GM18517 (cell line): ENCODE results near the gene STXBP1.

ENCODE experiments used
- ATAC-seq: cut with Tn5 transposase; IDR thresholded peaks from one replicate; pipeline ENCODE4 v1.9.1; 2021; ENCODE audit warnings: mild to moderate bottlenecking, moderate library complexity; ENCODE audit not compliant: unreplicated experiment

STXBP1 gene

DNA sequence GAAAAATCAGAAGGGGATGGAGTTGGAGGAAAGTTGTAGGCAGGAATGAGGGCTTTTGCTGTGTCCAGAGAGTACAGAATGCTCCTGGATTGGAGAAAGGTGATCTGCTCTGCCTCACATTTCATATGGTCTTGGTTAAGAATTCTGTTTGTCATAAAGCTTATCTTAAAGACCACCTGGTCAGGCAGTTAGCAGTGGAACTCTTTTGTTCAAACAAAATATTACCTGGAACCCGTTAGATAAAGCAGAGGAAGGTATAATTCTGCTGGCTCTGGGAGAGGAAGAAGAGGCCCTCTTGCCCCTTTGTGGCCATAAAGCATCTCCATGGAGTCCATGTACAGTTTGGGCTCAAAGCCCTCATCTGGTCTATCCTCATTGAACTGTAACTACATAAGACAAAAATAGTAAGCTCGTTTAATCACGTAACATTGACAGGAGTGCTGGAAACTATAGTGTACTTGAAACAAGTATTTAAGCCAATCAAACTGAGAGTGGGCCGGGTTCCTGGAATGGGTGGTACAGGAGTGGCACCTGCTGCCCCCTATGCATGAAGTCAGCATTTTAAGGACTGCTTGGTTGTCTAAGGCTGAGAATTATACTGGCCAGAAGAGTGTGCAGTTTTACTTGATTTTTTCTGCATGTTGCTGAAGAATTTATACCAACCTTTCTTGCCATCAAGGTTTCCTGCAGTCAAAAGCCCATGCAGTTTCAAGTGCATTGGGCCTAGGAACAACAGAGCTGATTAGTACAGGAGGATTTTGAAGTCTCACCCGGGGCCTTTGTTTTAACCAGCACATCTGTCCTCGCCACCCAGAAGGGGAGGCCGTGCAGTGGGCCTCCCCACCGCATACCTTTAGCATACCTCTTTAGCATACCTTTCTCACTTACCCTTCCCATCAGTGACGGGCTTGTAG lies 39.9 kb downstream of the STXBP1 start:
- no peak for ATAC-seq

DNA sequence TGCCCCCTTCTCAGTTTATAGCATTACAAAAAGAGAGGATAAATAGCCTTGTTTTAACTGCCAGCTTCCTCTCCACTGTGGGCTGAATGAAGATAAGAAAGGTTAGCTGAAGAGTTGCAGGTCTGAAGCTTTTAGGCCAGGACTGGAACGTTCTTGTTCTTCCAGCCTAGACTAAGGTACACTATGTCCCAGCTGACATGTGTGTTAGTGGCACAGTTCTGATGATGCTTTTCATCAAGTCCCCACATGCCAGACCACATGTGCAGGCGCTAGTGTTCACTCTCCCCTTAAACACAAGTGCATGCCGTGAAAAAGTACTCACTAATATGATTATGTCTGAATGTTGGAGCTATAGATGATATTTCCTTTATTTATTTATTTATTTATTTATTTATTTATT lies 40.7 kb downstream of the STXBP1 start:
- no peak for ATAC-seq

DNA sequence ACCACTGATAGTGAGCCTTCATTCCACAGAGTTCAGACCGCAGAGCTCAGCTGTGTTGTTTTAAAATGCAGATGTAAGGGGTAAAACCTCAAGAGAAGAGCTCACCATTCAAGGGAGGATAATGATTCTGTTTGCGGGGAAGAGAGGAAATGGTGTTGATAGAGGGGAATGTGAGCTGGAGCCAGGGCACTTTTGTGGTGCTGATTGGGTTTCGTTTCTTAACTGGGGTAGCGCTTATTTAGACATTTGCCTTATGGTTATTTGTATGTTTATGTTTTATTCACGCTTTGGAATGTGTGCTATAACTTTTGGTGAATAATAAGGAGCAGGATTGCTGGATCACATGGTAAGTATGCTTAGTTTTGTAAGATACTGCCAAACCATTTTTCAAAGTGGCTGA lies 42.5 kb downstream of the STXBP1 start:
- ATAC-seq: no peak

DNA sequence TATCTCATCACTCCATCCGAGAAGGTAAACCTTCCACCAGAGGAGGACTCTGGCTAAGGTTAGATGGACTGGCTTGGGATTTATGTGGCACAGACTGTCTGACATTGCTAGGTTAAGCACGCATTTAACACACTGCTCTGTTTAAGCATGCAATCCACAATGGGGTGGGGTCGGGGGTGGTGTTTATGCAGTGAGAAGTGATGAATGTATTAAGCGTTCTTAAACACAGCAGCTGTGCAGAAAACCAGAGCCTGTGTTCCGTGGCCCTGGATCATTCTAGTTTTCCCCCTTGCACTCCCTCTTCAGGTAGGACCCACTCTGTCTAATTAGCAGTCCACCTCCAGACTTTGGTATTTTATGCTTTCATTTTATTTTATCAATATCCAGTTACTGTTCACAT lies 46.4 kb downstream of the STXBP1 start:
- no peak for ATAC-seq

DNA sequence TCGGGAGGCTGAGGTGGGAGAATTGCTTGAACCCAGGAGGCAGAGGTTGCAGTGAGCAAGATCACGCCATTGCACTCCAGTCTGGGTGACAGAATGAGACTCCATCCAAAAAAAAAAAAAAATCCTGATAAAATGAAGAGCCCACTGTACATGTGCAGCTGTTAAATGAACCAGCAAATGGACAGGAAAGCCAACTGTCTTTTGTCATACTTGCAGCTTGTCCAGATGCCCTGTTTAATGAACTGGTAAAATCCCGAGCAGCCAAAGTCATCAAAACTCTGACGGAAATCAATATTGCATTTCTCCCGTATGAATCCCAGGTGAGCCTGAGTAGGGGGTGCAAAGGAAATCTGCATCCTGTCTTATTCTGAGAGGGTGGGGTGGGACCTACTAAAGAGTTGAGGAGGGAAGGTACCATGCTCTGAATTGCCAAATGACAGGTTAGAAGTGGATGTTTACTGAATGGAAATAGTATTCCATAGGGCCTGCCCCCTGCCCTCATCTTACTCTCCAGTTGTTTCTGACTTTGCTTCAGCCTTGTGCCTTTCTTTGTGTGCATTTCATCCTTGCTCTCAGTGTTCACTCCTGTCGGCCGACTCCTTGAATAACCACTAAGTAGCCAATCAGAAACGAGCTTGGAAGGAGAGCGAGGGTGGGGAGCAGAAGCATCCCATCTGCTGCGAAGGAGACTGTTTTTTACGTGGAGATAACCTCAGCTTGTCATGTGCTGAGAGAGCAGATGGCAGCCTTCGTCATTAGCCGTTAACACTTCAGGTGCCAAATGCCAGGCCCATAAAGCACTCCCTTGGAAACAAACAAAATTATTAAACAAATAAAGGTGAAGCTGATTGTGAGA lies 49.0 kb downstream of the STXBP1 start:
- ATAC-seq: no peak

DNA sequence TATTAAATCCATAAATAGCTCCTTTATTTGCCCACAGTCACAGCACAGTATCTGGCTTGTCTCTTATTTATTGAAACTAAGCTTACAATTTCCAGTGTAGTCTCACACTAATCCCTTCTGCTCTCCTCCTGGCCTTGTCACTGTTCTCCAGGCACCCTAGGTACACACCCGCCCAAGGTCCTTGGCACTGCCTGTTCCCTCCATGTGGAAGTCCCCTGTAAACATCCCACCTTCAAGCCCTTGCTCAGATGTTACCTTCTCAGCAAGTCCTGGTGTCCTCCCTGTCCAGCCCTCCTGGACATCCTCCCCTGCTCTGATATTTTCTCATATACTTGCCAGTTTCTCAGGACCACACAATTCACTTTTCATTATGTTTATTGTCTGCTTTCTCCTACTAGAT lies 50.5 kb downstream of the STXBP1 start:
- no peak for ATAC-seq

DNA sequence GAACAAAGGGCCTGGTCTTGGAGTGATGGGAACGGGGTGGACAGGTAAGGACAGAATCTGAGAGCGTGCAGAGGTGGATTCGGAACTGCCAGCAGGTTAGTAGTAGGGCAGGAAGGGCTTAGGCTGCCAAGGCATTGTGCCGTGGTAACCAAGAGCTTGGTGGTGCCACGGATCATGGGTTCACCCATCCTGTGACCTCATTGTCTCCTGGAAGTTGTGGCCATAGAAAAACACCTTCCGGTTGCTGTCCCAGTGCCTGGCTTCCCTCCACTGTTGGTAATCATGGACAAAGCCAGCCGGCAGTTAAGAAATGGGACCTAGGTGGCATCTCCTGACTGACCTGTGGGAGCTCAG lies 52.2 kb downstream of the STXBP1 start:
- no peak for ATAC-seq

DNA sequence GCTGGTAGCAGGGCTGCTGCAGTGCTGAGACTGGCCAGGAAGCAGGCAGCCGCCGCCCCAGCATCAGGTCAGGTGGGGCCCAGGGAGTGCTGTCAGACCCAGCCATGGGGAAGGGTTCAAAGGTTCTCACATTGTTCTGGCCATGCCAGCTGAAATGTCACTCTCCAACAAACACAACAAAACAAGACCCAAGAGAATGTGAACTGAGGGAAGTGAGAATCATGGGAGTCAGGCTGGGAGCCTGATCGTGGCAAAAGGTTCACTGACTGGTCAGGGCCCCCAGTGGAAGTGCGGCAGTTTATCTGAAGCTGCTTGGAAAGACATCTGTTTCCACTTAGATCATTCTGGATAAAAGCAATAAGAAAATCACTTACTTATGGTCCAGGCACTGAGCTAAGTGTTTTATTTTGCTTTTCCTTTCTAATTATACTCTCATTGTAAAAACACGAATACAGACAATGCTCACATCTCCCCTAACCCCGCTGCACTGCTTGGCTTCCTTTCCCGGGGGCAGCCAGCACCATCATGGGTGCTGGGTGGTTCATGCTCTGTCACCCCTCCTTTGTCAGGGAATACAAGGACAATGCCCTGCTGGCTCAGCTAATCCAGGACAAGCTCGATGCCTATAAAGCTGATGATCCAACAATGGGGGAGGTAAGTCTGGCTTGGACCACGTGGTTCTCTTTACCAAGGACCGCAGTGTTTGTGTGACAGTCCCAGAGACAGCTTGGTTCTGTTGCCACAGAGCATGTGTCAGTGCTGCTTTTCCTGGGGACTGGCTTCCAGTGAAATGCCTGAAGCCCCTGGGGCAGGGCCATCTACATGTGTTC lies 52.8 kb downstream of the STXBP1 start:
- ATAC-seq: no peak

DNA sequence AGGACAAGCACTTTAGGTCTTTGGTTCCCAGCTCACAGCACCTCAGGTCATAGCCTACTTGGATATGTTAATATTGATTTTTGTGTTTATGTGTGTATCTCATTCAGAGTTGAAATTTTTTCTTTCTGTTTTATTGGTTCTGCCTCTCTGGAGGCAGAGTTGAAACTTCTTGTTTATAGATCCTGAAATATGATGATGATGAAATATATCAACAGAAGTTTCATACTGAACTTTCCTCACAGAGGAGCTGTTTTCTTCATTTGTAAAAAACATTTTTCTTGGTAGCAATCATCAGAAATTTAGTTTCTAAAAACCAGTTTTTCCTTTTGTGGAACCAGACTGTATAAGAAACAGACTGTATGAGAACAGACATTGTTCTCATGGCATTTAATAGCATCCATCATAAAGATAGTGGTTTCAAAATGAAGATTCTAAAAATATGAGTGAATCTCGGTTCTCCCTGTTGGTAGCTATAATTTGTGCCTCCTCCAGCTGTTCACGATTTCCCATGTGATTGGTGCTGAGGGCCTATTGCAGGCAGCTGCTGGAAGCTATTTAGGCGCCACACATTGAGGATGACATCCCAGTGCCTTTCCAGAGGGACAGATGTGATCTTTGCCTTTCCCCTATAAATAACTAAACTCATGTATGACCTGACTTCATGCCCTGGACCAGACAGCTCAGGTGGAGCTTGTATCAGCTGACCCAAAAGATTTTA lies 55.2 kb downstream of the STXBP1 start:
- no peak for ATAC-seq

DNA sequence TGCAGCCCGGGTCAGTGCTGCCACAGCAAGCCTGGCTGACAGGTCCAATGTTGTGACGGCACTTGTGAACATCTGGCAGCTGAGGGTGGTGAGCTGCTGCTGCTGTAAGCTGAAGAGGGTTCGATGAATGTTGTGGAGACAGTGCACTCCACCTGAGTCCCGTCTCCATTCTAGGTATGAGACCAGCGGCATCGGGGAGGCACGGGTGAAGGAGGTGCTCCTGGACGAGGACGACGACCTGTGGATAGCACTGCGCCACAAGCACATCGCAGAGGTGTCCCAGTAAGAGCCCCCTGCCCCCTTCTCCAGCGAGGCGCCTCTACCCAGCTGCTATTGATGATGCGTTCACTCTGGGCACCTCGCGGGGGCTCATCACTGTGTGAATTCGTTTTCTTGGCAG lies 55.8 kb downstream of the STXBP1 start:
- no peak for ATAC-seq

DNA sequence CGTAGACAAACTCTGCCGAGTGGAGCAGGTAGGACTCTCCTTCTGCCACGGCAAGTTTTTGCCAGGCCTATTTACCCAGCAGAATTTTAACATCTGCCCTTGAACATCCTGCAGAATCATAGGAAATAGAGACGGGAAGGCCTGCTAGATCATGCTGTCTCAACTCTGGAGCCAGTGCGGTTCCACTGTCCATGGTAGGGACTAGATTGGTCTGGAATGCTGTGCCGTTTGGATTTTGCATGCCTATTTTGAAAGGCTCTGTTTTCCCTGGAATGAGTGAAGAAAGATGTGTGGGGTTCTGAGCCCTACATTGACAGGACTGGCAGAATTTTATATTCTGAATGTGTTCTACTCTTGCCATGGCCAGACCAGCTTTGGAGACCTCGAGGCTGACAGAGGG lies 61.2 kb downstream of the STXBP1 start:
- no peak for ATAC-seq

DNA sequence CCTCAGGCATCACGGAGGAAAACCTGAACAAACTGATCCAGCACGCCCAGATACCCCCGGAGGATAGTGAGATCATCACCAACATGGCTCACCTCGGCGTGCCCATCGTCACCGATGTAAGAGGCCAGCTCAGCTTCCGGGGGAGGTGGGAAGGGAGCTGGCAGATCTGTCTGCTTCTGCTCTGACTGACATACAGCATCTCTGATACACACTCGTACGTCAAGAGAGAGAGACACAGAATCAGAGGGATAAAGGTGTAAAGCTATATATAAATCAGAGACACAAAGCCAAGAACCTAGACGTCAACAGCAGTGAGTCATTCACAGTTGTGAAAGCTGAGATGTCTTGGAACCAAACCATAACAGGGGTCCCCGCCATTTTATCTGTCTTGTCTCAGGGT lies 64.6 kb downstream of the STXBP1 start:
- no peak for ATAC-seq

DNA sequence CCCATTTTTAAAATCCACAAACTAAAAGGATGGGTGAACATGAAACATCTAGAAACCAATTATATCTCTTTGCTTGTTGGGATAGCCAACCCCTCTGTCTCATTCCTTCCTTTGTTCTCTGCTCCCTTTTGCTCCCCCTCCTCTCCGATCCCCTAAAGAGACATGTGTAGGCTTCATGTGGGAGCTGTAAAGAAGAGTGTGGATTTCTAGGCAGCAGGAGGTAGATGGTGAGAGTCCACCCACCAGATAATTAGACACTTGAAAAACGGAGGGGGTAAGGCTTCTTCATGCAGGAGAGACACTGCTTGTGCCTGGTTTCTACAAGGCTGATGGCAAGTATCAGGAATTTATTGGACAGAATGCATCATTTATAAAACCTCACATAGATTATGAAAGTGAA lies 67.4 kb downstream of the STXBP1 start:
- no peak for ATAC-seq

DNA sequence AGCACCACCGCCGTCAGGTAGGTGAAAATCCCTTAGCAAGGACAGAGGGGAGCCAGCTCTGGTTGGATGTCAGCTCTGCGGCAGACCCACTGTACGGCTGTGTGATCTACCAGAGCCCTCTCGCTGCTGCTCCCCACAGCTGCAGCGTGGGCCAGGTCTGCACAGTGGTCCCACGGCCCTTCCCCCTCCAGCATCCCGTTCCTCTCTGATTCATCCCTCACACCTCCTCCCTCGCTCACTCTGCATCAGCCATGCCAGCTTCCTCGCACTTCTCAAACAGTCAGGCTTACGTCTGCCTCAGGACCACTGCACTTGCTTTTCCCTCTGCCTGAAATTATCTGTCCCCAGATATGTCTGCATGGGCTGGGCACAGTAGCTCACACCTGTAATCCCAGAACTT lies 68.1 kb downstream of the STXBP1 start:
- no peak for ATAC-seq

DNA sequence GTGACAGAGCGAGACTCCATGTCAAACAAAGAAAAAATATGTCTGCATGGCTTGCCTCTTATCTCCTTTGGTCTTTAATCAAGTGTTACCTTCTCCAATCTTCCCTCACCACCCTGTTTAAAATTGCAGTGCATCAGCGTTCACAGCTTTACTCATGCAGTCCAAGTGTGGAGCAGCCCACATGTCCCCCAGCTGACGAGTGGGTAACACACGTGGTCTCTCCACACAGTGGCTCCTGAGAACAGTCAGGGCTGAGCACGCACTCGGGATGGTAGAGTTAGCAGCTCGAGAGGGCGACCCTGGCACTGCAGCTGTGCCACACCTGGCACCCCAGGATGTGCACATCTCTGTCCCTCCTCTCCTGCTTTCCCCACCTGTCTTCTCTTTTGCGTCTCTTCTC lies 68.8 kb downstream of the STXBP1 start:
- no peak for ATAC-seq

DNA sequence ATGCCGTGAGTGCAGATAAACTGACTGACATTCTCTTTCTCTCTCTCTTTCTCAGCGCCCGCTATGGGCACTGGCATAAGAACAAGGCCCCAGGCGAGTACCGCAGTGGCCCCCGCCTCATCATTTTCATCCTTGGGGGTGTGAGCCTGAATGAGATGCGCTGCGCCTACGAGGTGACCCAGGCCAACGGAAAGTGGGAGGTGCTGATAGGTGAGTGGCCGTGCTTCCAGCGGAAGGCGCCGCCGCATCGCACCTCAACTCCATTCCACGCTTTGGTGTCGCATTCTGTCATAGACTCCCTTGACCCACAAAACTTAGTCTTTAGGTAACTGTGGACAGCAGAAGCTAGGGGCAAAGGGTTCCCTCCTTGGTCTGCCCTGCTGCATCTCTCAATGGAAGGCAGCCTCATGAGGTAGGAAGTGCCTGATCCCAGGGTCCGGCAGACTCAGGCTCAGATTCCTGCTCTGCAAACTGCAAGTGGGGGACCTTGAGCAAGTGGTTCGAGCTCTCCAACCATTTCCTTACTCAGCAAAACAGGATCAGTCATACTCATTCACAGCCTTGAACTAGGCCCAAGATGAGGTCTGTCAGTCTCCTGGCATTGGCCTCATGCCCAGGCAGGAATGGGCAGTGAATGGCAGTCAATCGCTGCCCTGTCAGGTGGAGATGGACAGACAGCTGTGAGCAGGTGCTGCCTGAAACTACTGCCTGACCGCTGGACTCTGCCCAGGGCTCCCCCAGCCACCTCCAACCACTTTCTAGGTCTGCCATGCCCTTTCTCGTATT lies 70.5 kb downstream of the STXBP1 start:
- no peak for ATAC-seq

DNA sequence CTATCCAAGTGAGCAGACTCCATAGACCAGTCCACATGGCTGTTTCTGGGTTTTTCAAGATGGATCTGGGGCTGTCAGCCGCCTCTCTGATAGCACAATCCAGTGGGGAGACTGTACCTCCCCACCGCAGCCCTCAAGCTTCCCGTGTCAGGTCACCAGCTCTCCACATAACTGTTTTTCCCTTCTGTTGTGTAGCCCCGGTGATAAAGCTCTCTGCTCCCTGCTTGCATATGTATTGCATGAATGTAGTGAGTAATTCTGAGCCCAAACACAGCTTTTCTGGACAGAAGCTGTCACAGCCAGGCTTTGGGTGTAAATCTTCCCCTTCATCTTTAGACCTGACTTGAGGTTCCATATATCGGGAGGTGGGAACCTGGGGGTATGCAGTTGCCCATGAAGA lies 71.6 kb downstream of the STXBP1 start:
- ATAC-seq: no peak

DNA sequence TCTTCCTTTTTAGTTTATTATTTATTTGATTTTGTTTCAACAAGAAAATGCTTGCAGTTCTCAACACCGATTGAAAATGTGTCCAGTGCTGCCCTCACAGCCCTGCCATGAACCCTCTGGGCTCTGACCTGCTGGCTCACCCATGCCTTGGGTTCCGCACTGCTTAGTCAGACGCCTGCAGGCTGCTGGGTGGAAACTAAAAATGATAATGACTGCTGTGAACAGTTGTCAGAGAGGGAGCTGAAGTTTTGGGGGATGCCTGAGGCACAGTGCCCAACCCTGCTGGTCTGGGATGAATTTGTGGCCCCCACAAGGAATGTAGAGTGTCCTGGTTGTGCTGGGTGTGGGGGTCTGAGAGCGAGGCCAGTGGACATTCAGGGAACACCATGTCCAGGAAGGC lies 72.5 kb downstream of the STXBP1 start:
- no peak for ATAC-seq

DNA sequence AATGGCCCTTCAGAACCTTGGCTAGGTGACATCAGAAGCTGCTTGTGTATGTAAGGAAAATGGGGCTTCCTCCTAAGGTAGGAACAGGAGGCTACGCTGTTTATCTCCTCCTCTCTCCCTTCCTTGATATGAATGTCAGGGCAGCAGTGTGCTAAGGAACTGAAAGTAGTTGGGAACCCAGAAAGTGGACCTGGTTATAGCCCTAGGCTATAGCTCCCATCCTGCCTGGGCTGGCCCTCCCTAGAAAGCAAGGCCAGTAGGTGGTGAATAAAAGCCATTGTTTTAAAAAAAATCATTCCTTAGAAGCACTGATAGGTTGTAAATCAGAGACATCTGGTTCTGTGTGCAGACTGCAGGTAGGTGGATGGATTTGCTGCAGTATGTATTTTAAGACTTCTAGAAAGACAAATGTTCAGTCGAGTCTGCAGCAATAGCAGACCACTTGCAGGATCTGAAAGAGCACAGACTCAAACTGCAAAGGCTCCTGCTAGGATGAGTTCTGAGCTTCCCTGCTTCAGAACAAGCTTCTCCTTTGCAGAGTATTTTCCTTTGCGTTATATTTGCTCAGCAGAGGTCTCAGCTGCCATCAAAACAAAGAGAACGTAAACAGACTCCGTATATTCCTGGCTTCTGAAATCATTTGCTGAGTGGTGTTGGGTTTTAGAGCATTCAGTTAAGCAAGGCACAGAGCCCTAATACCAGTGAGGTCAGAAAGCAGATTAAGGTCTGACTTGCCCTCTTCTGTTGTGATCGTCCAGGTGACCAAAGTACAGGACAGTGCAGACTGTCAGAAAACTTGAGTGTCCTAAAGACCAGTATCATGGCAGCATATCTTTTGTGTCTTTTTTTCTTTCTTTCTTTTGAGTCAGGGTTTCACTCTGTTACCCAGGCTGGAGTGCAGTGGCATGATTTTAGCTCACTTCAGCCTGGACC lies 74.7 kb downstream of the STXBP1 start:
- no peak for ATAC-seq
